ENCODE data around the gene NTM.

The NTM gene

GRCh38 chr11:131373756-131374155, 3.3 kb downstream of the NTM start:
- no peak for DNase-seq

DNA sequence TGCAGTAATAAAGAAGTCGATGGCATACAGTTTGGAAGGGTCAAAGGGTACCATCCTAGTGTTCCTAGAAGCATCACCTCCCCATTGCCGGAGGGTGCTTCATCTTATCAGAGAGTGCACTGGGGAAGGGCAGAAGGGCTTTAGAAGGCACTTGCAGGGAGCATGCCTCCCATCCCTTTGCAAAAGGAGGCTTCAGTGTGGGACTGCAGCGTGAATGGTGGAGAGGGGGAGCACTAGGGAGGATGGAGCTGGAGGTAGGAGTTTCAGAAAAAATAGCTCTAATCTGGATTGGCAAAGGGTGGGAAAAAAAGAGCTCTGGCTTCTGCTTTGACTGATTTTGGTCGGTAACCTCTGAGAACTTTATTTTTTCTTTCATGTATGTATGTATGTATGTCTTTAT, 5.0 kb downstream of the NTM start:
- DNase-seq: no peak

DNA sequence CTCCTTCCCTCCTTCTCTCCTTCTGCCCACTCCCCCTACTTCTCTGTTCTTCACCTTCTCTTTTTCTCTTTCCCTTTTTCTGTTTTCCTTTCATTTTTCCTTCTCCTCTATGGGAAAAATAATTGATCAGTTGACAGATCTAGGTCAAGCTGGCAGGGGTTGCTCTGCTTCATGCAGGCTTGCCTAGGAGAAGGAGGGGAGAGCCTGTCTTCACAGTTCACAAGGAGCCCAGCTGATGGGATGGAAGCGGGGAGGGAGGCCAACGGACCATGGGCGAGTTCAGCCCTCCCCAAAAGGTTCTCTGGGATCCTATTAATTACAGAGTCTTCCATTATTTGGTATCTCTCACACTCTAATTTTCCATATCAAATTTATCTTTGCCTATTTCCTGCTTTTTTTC, 5.5 kb downstream of the NTM start:
- DNase-seq: no peak

DNA sequence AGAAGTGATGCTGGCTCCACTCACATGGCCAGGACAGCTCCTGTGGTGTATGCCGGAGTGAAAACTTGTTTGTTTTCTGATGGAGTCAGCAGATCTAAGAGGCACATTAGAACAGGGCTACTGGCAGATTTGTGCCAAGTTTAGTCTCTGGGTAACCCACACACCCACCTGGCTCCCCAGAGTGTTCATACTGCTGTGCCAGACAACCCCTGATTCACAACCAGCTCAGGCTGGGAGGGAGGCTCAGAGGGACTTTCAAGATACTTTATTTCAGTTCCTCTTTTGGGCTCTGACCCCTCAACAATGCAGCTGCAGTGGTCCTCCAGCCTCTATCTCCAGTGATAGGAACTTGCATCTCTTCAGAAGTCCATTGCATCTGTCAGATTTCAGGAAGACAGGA, 8.5 kb downstream of the NTM start:
- DNase-seq: no peak

GRCh38 chr11:131385763-131386390, 15.5 kb downstream of the NTM start:
- DNase-seq: no peak

DNA sequence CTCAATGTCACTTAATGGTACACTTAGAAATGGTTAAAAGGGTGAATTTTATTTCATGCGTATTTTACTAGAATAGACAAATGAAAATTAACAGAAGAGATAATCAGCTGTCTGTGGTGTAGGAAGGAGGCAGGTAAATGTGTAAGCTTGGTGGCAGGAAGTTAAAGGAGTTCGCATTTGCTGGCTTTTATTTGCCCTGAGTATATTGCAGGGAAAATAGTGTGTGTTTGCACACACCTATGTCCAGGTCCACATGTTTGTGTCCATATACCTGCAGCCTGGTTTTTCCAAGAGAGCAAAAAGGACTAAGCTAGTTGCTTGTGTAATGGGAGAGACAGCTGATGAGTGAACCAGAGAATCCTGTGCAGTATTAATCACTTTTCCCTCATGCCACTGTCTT, 16.0 kb downstream of the NTM start:
- no peak for DNase-seq

GRCh38 chr11:131388030-131388429, 17.6 kb downstream of the NTM start:
- DNase-seq: no peak

DNA sequence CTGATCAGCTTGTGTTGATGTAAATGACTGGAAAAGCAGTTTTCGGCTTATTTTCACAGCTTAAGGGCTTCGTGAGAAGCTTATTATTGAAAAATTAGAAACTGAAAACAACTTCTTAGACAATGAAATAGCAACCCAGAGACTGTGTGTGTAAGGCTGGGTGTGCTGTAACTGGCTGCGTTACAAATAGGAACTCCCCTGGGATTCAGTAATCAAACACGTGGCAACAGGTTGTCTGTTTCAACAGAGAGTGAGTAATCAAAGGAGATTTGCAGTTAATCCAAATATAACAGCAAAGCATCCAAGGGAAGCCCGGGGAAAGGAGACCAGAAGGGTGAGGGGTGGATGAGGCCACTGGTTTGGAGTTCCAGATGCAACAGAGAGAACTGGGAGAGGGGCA, 19.2 kb downstream of the NTM start:
- no peak for DNase-seq

DNA sequence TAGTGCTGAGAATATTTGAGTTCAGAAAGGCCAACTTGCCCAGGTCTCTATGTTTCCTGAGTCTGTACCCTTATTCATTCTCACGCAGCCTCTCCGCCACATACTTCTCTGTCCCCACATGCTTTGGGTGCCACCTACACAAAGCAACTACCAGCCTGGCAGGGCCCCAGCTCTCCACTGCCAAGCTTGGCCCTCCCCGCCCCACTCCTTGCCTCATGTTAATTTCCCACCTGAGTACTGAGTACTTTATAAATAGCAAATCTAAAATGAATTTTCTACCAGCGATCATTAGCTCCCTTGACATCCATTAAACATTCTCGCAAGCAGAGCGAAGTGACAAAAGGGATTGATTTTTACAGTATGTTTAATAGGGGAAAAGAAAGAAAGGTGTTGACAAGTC, 20.8 kb downstream of the NTM start:
- DNase-seq: no peak

DNA sequence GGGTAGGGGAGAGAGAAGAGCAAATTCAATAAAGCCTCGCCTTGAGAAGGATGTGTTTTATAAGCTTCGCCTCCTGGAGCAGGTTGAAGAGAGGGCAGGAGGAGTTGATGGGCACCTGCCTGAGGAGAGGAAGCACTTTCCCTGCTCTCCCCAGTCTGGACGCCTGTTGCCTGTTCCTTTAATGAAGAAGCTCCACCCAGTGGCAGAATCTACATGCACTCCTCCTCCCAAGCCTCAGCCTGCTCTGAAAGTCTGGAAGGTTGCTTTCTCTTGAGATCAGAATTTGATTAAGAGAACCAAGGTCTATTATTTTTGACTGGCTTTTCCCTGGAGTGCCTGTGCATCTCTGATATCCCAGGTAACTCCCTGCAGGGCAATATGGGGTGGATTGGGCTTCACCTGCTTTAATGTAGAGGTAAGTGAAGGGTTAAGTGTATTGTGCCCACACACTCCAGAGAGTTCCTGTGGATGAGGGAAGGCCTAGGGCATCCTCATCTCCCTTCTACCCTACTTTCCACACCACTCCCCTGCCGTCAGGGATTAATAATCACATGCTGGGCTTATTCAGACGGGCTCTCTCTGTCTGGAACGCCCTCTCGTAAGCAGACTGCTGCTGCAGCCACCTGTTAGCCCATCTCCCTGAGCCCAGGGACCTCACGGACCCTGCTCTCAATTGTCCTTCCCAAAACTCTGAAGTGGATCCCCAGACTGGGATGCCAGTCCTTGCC, 22.3 kb downstream of the NTM start:
- DNase-seq: no peak

- DNase-seq: no peak
Observed at GRCh38 chr11:131393691-131394090, 23.3 kb downstream of the NTM start.

GRCh38 chr11:131397675-131398074, 27.3 kb downstream of the NTM start:
- DNase-seq: no peak

DNA sequence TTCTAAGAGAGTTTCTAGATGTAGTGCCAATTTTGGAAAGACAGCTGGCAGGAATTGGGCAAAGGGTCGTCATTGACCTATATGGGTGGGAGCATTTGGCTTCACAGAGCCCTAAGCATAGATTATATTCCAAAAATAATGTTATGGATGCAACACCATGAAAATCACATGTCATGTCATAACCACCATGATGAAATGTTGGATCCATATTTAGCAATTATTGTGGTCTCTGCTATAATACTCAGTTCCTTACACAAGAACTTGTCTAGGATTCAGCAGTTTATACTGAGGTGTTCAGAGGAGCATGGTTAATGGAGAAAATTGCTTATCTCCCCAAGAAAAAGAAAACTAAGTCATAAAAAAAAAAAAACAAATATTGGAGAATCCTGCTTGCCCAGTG, 31.6 kb downstream of the NTM start:
- DNase-seq: no peak

DNA sequence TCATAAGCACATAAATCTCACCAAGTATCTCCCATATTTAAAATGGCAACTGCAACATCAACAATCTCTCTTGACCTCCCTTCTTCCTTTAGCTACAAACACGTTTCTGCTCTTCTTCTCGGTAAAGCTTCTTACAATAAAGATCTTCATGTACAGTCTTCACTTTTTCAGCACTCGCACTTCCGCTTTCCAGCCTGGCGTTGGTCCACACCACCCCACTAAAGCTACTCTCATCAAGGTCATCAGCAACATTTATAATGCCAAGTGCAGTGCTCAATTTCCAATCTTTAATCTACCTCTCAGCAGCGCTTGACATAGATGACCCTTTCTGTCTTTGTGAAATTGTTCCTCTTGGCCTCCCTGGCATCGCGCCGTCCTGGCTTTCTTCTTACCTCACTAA, 33.6 kb downstream of the NTM start:
- DNase-seq: no peak

DNA sequence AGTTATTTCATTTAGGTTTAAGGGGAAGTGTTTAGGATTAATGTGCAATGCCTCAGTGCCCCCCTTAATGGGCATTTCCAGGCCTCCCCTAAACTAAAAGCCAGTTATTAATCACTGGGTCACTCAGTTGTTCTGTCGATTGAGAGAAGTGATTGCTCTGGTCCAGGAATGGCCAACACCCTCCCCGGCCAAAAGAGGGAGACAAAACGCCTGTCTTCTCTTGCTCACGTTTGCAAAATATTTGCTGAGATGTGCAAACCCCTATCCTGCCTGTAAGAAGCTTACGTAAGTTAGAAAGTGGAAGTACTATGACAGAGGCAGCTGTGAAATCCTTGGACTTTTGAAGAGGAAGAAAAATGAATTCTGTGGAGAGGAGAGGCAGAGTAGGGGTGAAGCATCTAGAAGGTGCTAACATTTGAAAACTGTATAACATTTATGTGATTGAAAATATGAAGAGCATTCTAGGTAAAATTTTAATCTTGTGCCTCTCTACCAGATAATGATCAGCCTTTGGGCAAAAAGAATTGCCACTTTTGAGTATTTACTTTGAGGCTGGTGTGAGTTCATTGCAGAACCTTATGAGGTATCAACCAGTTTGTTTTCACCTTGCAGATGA, 37.7 kb downstream of the NTM start:
- peak; percentile 55 for DNase-seq

DNA sequence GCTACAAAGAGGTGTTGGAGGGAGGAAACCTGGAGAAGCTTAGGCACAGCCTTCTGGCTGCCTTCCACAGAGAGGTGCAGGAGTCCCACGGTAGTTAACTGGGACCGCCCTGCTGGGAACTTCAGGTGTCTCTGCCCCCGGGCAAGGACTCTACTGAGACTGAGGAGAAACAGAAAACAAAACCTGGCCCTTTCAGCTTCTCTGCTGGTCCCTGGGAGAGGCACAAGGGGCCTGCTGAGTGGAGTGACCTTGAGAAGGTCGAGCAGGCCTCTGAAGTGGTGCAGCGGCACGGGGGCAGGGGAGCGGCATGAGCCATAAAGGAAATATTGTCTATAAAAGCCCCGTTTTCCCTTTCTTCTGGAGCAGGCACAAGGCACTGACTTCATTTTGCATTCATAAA, 38.9 kb downstream of the NTM start:
- DNase-seq: no peak

- DNase-seq: no peak
Observed at GRCh38 chr11:131411636-131412035, 41.2 kb downstream of the NTM start.

DNA sequence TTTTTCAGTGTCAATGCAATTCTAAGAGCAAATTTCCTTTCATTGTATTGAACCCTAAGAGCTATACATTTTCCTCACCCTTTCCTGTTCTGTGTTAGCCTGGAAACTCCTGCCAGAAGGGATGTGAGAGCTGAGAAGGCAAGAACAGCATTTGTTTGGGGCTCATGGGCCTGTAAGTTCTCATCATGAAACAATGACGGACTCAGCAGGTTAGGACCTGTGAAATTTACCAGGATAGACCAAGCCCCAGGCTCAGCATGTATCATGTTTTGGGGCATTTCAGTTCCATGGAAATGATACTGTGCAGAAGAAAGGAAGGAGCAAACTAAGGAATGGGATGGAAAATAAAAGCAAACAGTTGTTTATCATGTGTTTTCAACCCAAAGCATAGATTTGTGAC, 41.6 kb downstream of the NTM start:
- DNase-seq: no peak

DNA sequence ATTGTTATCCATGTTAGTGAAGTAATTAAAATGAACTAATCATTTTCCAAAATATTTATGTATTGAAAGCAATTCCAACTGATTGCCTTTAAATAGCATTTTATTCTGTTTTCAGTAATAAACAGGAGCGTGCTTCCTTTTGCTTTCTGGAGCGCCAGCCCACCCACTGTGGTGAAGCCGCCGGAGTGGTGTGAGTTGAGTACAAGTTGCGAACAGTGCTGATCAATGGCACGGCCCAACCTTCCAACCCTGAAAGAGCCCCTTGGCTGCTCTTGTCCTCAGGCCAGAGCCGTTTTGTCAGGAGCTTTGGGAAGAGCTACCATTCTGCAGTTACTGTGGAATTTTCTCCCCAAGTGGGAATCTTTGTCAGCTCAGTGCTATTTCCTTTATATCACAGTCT, 42.8 kb downstream of the NTM start:
- no peak for DNase-seq

DNA sequence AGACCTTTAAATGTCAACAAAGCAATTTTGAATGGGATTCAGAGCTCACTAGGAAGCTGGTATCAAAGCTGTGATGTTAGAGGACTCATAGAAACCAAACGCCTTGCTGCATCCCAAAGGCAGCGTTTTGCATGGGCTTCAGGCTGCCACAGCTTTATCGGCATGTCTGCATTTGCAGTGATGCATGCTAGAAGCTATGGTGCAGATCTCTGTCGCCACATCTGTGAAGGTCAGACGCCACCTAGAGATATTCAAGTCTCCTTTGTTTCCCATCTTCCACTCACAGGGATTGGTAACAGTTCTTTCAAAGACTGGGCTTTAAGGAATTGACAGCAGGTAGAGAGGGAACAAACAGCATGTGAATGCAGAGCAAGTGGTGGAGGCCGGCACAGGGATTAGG, 47.8 kb downstream of the NTM start:
- no peak for DNase-seq

DNA sequence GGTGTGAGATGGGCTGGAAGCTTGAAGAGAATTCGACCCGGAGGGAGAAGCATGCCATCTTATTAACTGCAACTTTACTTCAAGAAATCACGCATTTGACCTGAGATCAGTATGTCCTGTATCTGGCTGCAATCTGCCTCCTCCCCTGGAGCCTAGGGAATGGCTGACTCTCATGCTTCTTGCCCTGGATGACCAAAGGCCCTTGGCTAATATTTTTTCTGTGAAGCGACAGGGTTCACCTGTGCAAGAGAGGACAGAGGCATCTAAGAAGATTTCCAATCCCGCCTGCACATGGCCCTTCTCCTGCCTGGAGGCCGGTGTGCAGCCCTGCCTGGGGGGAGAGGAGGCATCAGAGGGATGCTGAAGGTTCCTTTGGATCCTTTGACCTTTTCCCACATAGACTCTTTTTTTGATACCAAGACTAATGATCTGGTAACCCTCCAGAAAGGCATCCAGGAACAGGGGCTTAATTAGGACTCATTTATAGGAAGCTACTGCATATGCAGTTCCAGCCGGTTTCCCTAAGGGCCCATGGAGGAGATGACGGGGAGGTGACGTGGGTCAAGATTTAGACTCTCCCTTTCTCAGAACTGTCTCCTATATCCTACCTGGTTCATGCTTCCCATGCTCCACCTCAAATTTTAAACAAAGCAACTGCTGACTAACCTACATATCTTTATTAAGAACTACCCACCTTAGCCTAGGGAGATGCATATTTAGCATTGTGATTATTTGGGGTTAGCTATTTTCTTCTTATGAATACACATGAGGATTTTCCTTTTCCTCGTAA, 50.8 kb downstream of the NTM start:
- DNase-seq: no peak

GRCh38 chr11:131422029-131422428, 51.6 kb downstream of the NTM start:
- DNase-seq: no peak

- no peak for DNase-seq
Observed at GRCh38 chr11:131422496-131422895, 52.1 kb downstream of the NTM start.

DNA sequence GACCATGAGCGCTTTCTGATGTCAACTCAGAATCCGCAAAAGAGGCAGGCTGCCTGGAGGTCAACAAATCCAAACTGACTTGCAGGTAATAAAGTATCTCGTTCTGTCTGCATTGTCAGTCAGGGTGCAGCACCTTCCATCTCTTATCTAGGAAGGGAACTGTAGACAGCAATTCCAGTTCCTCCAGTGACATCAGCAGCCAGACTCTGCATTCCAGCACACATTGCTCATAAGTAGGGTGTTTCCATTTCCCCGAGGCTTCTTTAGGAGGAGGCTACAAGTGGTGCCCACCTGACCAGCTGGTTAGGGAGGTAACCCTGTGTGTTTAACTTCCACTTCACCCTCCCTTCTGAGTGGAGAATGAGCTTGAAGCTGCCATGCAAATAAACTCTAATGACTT, 53.3 kb downstream of the NTM start:
- DNase-seq: no peak

Data from KG1 (cell line).